Superior temporal gyrus (tissue), 1 donor: ENCODE measurements around the gene COL9A2.

Source experiments
- DNase-seq: peaks from one replicate; pipeline ENCODE4 v3.0.0-alpha.2; 2016; ENCODE audit errors: extremely low spot score

The COL9A2 gene

GRCh38 chr1:40303051-40303771, 13.9 kb downstream of the COL9A2 start:
- no peak for DNase-seq

GRCh38 chr1:40302475-40302874, 14.6 kb downstream of the COL9A2 start:
- DNase-seq: no peak

- DNase-seq: no peak
These were observed 15.4 kb downstream of the COL9A2 start for GRCh38 chr1:40301541-40302299.

GRCh38 chr1:40301066-40301465, 16.0 kb downstream of the COL9A2 start:
- DNase-seq: no peak

GRCh38 chr1:40300651-40301050, 16.4 kb downstream of the COL9A2 start:
- no peak for DNase-seq

GRCh38 chr1:40300249-40300567, 16.9 kb downstream of the COL9A2 start:
- DNase-seq: no peak

GRCh38 chr1:40299366-40300248, 17.5 kb downstream of the COL9A2 start:
- DNase-seq: no peak

GRCh38 chr1:40291293-40291692, 25.8 kb downstream of the COL9A2 start:
- DNase-seq: no peak

- no peak for DNase-seq
These were observed 35.2 kb downstream of the COL9A2 start for GRCh38 chr1:40281853-40282252.

- DNase-seq: no peak
These were observed 41.0 kb downstream of the COL9A2 start for GRCh38 chr1:40276122-40276521.

GRCh38 chr1:40274331-40274730, 42.8 kb downstream of the COL9A2 start:
- DNase-seq: no peak

GRCh38 chr1:40273547-40274166, 43.4 kb downstream of the COL9A2 start:
- no peak for DNase-seq

GRCh38 chr1:40272653-40273213, 44.4 kb downstream of the COL9A2 start:
- no peak for DNase-seq

GRCh38 chr1:40270152-40270834, 46.8 kb downstream of the COL9A2 start:
- DNase-seq: no peak

GRCh38 chr1:40268211-40268610, 48.9 kb downstream of the COL9A2 start:
- DNase-seq: no peak

GRCh38 chr1:40267767-40268187, 49.3 kb downstream of the COL9A2 start:
- no peak for DNase-seq

GRCh38 chr1:40266786-40267535, 50.1 kb downstream of the COL9A2 start:
- DNase-seq: no peak

GRCh38 chr1:40265919-40266318, 51.2 kb downstream of the COL9A2 start:
- DNase-seq: no peak

- DNase-seq: no peak
These were observed 51.8 kb downstream of the COL9A2 start for GRCh38 chr1:40265298-40265697.

- no peak for DNase-seq
These were observed 52.7 kb downstream of the COL9A2 start for GRCh38 chr1:40264354-40264781.
